Measurements from ENCODE around the gene DEXI.

Gene DEXI

DNA sequence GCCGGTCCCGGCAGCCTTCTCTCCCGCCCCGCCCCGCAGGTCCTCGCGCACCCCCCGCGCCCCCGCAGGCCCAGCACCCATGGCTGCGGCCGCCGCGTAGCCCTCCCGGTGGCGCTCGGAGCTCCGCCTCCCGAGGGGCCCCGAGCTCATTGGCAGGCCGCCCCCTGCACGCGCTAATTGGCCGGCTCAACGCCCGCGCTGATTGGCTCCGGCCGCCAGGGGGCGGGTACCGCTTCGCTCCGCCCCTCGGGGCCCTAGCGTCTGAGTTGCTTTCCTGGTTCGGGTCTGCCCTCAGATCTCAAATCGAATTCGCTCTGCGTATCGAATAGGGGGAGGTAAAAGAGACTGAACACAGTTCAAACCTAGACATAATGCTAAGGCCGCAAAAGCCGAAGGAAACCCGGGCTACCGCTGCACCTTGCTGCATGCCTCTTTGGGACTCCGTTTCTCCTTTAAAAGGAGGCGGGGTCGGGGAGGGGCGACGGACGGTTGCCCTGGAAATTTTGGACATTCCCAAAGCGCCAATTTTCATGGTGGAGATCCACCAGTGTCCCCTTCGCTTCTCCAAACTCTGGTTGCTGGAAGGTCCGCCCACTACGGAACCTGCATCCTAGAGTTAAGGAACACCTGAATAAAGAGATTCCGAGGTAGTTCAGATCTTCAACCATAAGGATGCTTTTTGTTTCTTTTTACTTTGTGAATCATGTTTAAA lies at the start of gene DEXI:
Gene DEXI (minus strand): TSS at position 117 of the 712 bp plus-strand sequence. CDS start 463 bp downstream, outside the sequence.
- H3K9me3 ChIP-seq (ENCODE audit: control insufficient read depth, insufficient read depth, low read depth, low read length): no peaks in the 10 kb centered on the region
- peak within 1 kb of the TSS; percentile 61 for H3K9ac ChIP-seq (ENCODE audit: low read length)
- peak within 1 kb of the TSS; percentile 79 for H3K4me3 ChIP-seq (ENCODE audit: low read depth, low read length)
- H3K27ac ChIP-seq (ENCODE audit: low read depth, low read length): 0 out of 2 replicates have a peak within 1 kb of the TSS, but pooled peaks have one; percentile 43
- peaks cover 47% of the 10 kb centered on the region for H3K4me1 ChIP-seq (ENCODE audit: control insufficient read depth, insufficient read depth, low read length)
- no peaks in the 10 kb centered on the region; the same call in 1 of the 2 replicates for H3K27me3 ChIP-seq (ENCODE audit: control insufficient read depth, insufficient read depth, low read length)
- H3K36me3 ChIP-seq (ENCODE audit: control insufficient read depth, insufficient read depth, low read length): peaks cover 12% of the 10 kb centered on the region

DNA sequence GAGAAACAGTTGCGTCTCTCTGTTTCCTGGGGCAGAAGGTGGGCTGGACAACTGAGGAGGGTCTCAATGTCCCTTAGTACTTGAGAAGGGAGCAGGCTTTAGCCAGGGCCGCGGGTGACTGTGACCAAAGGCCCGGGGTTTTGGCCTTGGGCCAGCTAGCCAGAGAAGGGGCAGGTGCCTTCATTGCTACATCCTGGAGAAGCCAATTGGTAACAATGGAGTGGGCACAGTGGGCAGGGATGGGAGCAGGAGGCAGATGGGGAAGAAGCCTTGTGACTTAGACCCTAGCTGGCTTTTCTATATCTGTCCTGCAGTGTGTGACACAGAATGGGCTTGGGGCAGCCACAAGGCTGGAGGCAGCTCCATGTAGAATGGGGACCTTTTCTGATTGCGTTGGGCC lies 48.1 kb upstream of the DEXI start:
- Histone ChIP-seq H3K27ac (ENCODE audit: low read depth, low read length) (no peak overlapping the region), H3K9me3 (ENCODE audit: control insufficient read depth, insufficient read depth, low read depth, low read length) (no peaks in the 10 kb centered on the region), H3K4me1 (ENCODE audit: control insufficient read depth, insufficient read depth, low read length) (peaks cover 19% of the 10 kb centered on the region), H3K4me3 (ENCODE audit: low read depth, low read length) (no peak overlapping the region), H3K36me3 (ENCODE audit: control insufficient read depth, insufficient read depth, low read length) (peaks cover 6% of the 10 kb centered on the region), H3K9ac (ENCODE audit: low read length) (no peak overlapping the region), H3K27me3 (ENCODE audit: control insufficient read depth, insufficient read depth, low read length) (no peaks in the 10 kb centered on the region)

DNA sequence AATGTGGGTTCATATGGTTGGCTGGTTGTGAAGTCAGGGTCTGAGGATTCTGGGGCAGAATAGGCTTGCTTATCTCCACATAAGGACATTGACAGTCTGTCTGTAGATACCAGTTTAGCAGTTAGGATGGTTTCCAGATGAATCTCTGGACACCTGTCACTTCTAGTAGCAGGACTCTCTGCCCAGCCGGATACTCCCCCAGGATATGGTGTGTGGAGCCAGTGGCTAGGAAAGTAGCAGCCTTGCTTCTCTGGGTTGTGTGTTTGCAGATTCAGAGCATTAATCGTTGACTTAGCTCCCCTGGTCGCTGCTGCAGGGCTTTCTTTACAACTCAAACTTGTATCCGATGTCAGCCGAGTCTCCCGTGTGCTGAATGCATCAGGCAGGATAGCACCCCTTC lies 47.3 kb upstream of the DEXI start:
- peaks cover 19% of the 10 kb centered on the region for H3K4me1 ChIP-seq (ENCODE audit: control insufficient read depth, insufficient read depth, low read length)
- H3K36me3 ChIP-seq (ENCODE audit: control insufficient read depth, insufficient read depth, low read length): peaks cover 6% of the 10 kb centered on the region
- no peak overlapping the region for H3K27ac ChIP-seq (ENCODE audit: low read depth, low read length)
- no peaks in the 10 kb centered on the region for H3K27me3 ChIP-seq (ENCODE audit: control insufficient read depth, insufficient read depth, low read length)
- no peaks in the 10 kb centered on the region for H3K9me3 ChIP-seq (ENCODE audit: control insufficient read depth, insufficient read depth, low read depth, low read length)
- H3K4me3 ChIP-seq (ENCODE audit: low read depth, low read length): no peak overlapping the region
- no peak overlapping the region for H3K9ac ChIP-seq (ENCODE audit: low read length)

DNA sequence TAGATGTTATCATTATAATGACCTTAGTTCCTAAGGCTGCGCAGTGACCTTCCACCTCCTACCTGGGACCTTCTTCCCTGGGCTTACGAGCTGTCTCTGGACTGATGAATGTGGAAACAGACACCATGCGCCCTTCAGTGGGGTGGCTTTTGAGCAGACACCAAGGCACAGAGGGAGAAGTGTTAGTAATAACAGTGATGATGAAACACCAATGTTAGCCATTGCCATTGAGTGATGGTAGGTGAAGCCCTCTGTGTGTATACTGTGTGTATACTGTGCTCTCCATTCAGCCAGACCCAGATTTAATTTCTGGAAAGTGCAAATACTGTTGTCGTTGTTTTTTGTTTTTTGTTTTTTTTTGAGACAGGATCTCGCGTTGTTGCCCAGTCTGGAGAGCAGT lies 46.6 kb upstream of the DEXI start:
- Histone ChIP-seq H3K27ac (ENCODE audit: low read depth, low read length) (no peak overlapping the region), H3K4me3 (ENCODE audit: low read depth, low read length) (no peak overlapping the region), H3K9ac (ENCODE audit: low read length) (no peak overlapping the region), H3K9me3 (ENCODE audit: control insufficient read depth, insufficient read depth, low read depth, low read length) (no peaks in the 10 kb centered on the region), H3K27me3 (ENCODE audit: control insufficient read depth, insufficient read depth, low read length) (no peaks in the 10 kb centered on the region), H3K4me1 (ENCODE audit: control insufficient read depth, insufficient read depth, low read length) (peaks cover 19% of the 10 kb centered on the region), H3K36me3 (ENCODE audit: control insufficient read depth, insufficient read depth, low read length) (peaks cover under 1% of the 10 kb centered on the region; the same call in 1 of the 2 replicates)

DNA sequence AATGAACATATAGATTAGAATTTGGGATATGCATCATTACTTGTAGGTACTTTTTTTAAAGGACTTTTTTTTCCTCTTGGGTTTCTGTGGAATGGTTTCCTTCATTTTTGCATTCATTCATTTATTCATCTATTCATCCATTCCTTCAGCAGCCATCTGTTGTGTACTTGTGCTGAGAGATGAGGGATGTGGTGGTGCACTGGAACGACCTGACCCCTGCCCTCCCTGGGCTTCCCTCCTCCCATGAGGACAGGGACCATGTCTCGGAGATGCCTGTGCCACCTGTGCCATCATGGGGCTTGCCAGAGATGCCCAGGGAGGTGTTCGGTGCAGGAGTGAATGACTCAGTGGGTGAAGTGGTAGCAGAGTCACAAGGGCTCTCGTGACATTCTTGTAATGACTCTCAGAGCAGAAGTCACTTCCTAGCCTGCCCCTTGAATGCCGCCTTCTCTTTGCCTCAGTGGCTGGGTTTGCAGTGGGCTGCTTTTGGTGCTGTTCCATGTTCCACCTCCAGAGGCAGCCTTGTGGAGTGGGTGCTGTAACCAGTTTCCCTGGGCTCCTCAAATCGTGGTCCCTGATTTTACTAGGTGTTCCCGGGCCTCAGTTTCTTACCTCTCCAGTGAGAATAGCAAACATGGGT lies 46.0 kb upstream of the DEXI start:
- Histone ChIP-seq H3K9me3 (ENCODE audit: control insufficient read depth, insufficient read depth, low read depth, low read length) (no peaks in the 10 kb centered on the region), H3K27me3 (ENCODE audit: control insufficient read depth, insufficient read depth, low read length) (no peaks in the 10 kb centered on the region), H3K9ac (ENCODE audit: low read length) (no peak overlapping the region), H3K4me1 (ENCODE audit: control insufficient read depth, insufficient read depth, low read length) (peaks cover 18% of the 10 kb centered on the region), H3K36me3 (ENCODE audit: control insufficient read depth, insufficient read depth, low read length) (0 out of 2 replicates have a peak, but pooled peaks cover 3% of the 10 kb centered on the region), H3K4me3 (ENCODE audit: low read depth, low read length) (no peak overlapping the region), H3K27ac (ENCODE audit: low read depth, low read length) (no peak overlapping the region)

DNA sequence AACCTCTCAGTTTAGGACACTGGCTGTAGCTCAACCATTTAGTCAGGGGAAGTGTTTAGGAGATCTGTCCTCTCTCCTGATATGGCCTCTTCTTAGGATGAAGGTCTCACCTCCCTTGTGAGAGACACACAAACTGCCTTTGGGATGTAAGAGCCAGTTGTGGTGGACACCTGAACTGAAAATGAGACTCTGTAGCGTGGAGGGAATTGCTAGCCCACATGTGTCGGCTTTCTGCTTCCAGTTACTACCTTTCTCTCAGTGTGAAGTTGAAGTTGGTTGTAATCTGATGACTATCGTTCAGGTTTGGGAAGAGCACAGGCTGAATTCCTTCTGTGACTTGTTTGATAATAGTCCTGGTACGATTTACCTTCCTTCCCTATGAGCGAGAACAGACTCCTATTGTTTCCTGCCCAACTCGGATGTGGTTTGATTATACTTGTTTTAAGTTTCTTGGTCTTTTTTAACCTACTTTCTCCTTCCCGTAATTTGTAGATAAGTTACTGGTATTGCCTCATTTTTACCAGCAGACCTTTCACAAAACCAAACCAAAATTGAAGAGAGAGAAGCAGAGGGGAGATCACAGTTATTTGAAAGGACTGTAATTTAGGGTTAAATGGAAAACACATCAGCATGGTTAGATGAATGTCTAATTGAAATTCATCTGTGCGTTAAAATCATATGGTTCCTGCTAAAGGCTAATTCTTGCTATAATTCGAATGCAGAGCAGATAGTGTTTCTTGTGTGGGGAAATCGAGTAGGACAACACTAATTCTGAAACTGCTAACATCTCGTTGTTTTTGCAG lies 45.3 kb upstream of the DEXI start:
- Histone ChIP-seq H3K9ac (ENCODE audit: low read length) (no peak overlapping the region), H3K27ac (ENCODE audit: low read depth, low read length) (no peak overlapping the region), H3K4me1 (ENCODE audit: control insufficient read depth, insufficient read depth, low read length) (peaks cover 11% of the 10 kb centered on the region), H3K4me3 (ENCODE audit: low read depth, low read length) (no peak overlapping the region), H3K9me3 (ENCODE audit: control insufficient read depth, insufficient read depth, low read depth, low read length) (no peaks in the 10 kb centered on the region), H3K27me3 (ENCODE audit: control insufficient read depth, insufficient read depth, low read length) (no peaks in the 10 kb centered on the region), H3K36me3 (ENCODE audit: control insufficient read depth, insufficient read depth, low read length) (peaks cover 7% of the 10 kb centered on the region; the same call in 1 of the 2 replicates)

DNA sequence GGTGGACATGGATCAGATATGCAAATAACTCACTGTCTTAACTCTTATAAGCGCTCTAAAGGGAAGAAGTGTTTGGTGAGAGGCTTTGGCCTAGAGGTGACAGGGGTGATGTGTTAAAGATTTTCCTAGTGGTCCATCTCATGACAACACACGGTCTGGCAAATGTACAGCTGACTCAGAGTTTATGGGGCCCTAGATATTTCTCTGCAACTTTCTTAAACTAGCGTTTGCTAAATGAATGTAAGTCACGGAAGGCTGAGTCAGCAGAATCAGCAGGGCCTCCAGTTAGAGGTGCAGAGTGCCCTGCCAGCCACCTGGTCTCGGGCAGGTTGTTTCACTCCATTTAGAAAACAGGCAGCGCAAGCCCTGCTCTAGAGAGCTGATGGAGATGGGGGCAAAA lies 42.2 kb upstream of the DEXI start:
- no peak overlapping the region for H3K27ac ChIP-seq (ENCODE audit: low read depth, low read length)
- no peak overlapping the region for H3K9ac ChIP-seq (ENCODE audit: low read length)
- H3K27me3 ChIP-seq (ENCODE audit: control insufficient read depth, insufficient read depth, low read length): no peaks in the 10 kb centered on the region
- peaks cover 7% of the 10 kb centered on the region; the same call in 1 of the 2 replicates for H3K36me3 ChIP-seq (ENCODE audit: control insufficient read depth, insufficient read depth, low read length)
- H3K4me1 ChIP-seq (ENCODE audit: control insufficient read depth, insufficient read depth, low read length): no peaks in the 10 kb centered on the region; the same call in 1 of the 2 replicates
- H3K4me3 ChIP-seq (ENCODE audit: low read depth, low read length): no peak overlapping the region
- H3K9me3 ChIP-seq (ENCODE audit: control insufficient read depth, insufficient read depth, low read depth, low read length): no peaks in the 10 kb centered on the region

DNA sequence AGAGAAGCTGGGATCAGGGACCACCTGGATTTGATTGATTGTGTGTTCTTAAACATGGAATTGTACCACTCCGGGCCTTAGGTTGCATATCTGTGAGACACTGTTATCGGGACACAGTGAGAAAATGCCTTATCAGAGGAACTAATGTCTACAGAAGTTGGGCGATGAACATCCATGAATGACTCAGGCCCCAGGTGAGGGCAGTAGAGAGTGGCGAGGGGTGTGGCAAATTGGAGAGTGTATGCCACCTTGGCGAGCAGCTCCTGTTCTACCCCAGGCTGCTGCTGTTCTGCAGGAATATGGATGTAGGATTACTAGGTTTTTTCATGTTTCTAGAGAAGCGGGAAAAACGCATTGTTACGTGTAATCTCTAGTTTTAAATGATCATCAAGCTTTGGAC lies 40.9 kb upstream of the DEXI start:
- no peaks in the 10 kb centered on the region for H3K9me3 ChIP-seq (ENCODE audit: control insufficient read depth, insufficient read depth, low read depth, low read length)
- no peak overlapping the region for H3K4me3 ChIP-seq (ENCODE audit: low read depth, low read length)
- H3K4me1 ChIP-seq (ENCODE audit: control insufficient read depth, insufficient read depth, low read length): peaks cover 11% of the 10 kb centered on the region; the same call in 1 of the 2 replicates
- no peak overlapping the region for H3K27ac ChIP-seq (ENCODE audit: low read depth, low read length)
- no peak overlapping the region for H3K9ac ChIP-seq (ENCODE audit: low read length)
- peaks cover 9% of the 10 kb centered on the region for H3K36me3 ChIP-seq (ENCODE audit: control insufficient read depth, insufficient read depth, low read length)
- no peaks in the 10 kb centered on the region for H3K27me3 ChIP-seq (ENCODE audit: control insufficient read depth, insufficient read depth, low read length)

DNA sequence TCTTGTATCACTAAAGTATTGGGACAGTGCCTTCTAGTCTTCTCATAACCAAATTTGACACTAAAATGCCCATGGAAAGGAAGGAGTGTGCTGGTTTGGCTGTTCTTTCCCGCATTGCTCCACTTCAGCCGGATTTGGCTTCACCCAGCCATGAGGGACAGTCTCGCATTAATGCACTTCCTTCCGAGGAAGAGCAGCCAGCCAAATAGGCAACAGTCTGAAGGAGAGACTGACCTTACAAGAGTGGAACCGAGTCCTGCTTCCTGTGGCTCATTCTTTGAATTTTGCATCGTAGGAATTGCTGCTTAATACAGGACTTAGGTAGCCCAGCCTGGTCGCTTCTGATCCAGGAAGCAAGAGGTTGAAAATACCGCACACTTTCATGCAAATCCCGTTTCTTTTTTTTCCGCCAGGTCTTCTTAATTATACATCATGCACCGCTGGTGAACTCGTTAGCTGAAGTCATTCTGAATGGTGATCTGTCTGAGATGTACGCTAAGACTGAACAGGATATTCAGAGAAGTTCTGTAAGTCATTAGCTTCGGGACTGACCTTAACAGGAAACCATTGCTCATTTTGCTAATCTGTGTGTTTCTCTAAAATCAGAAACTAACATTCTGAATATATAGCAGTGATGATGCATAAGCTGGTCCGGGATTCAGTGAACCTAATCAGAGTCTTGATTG lies 40.3 kb upstream of the DEXI start:
- H3K9ac ChIP-seq (ENCODE audit: low read length): no peak overlapping the region
- peaks cover 11% of the 10 kb centered on the region; the same call in 1 of the 2 replicates for H3K4me1 ChIP-seq (ENCODE audit: control insufficient read depth, insufficient read depth, low read length)
- no peaks in the 10 kb centered on the region for H3K27me3 ChIP-seq (ENCODE audit: control insufficient read depth, insufficient read depth, low read length)
- H3K4me3 ChIP-seq (ENCODE audit: low read depth, low read length): no peak overlapping the region
- H3K9me3 ChIP-seq (ENCODE audit: control insufficient read depth, insufficient read depth, low read depth, low read length): no peaks in the 10 kb centered on the region
- H3K27ac ChIP-seq (ENCODE audit: low read depth, low read length): no peak overlapping the region
- H3K36me3 ChIP-seq (ENCODE audit: control insufficient read depth, insufficient read depth, low read length): peaks cover 13% of the 10 kb centered on the region

DNA sequence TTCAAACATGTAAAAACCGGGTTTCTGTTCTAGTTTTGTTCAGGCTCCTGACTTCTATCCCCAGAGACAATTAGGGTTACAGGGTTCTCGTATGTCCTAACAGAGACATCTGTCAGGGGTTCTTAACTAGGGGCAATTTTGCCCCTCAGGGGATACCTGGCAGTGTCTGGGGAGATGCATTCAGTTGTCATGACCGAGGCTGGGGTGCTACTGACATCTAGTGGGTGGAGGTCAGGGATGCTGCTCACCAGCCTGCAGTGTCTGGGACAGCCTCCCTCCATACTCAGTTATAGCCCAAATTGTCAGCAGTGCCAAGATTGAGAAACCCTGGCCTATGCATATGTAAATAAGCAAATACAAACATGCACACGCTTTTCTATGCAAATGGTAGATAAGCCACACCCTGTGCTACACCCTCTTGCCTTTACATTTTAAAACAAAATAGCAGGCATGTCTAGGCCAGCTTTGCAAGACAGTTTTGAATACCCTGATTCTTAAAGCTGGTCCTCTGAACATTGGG lies 39.5 kb upstream of the DEXI start:
- H3K4me1 ChIP-seq (ENCODE audit: control insufficient read depth, insufficient read depth, low read length): peaks cover 16% of the 10 kb centered on the region; the same call in 1 of the 2 replicates
- H3K4me3 ChIP-seq (ENCODE audit: low read depth, low read length): no peak overlapping the region
- no peak overlapping the region for H3K9ac ChIP-seq (ENCODE audit: low read length)
- H3K27me3 ChIP-seq (ENCODE audit: control insufficient read depth, insufficient read depth, low read length): no peaks in the 10 kb centered on the region
- H3K27ac ChIP-seq (ENCODE audit: low read depth, low read length): no peak overlapping the region
- H3K36me3 ChIP-seq (ENCODE audit: control insufficient read depth, insufficient read depth, low read length): peaks cover 13% of the 10 kb centered on the region
- H3K9me3 ChIP-seq (ENCODE audit: control insufficient read depth, insufficient read depth, low read depth, low read length): no peaks in the 10 kb centered on the region

Data from HUES6 (cell line).